Measurements from ENCODE around the gene DNAJB13. TPM values are rescaled to one million over a fixed set of nuclear protein-coding genes. Genes with fewer than 3 reads are reported as not detected.

Gene DNAJB13
- total RNA-seq, 1 experiment from 2014 or later: 0.24 TPM

DNA sequence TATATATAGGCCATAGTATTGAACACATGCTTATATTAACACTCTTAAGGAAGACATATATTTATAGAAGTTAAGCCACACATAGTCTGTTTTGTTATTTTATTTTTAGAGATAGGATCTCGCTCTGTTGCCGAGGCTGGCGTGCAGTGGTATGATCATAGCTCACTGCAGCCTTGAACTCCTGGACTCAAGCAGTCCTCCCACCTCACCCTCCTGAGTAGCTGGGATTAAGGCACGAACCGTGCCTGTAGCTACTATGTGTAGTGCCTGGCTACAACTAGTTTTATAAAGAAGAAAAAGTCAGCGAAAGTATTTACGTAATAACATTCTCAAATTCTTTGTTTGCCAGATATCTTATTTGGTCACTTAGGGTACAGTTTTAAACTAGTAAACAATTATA, 37.4 kb downstream of the DNAJB13 start:
- no peaks in the 10 kb centered on the region for H3K9me3 Mint-ChIP-seq
- POLR2A ChIA-PET: no interaction called here
- DNase-seq (ENCODE audit: low spot score): no peak

GRCh38 chr11:73989156-73989555, 38.3 kb downstream of the DNAJB13 start:
- H3K27ac Mint-ChIP-seq: no peak overlapping the region
- H3K27me3 Mint-ChIP-seq (ENCODE audit: low read depth): peaks cover under 1% of the 10 kb centered on the region; the same call in 1 of the 2 replicates
- POLR2A ChIA-PET: no interaction called here
- DNase-seq (ENCODE audit: low spot score) (no peak), ATAC-seq (no peak; the same call in 1 of the 2 replicates)
- no peaks in the 10 kb centered on the region for H3K9me3 Mint-ChIP-seq
- no peak overlapping the region for H3K4me3 Mint-ChIP-seq
- TF ChIP-seq, protein P1, sequence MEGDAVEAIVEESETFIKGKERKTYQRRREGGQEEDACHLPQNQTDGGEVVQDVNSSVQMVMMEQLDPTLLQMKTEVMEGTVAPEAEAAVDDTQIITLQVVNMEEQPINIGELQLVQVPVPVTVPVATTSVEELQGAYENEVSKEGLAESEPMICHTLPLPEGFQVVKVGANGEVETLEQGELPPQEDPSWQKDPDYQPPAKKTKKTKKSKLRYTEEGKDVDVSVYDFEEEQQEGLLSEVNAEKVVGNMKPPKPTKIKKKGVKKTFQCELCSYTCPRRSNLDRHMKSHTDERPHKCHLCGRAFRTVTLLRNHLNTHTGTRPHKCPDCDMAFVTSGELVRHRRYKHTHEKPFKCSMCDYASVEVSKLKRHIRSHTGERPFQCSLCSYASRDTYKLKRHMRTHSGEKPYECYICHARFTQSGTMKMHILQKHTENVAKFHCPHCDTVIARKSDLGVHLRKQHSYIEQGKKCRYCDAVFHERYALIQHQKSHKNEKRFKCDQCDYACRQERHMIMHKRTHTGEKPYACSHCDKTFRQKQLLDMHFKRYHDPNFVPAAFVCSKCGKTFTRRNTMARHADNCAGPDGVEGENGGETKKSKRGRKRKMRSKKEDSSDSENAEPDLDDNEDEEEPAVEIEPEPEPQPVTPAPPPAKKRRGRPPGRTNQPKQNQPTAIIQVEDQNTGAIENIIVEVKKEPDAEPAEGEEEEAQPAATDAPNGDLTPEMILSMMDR (IDR thresholded peaks at IDR 0.05): 0 out of 2 replicates have a peak, but pooled peaks have one; percentile 16
- no peak for TF ChIP-seq ZMAT4 (CRISPR knock-in tag; IDR thresholded peaks at IDR 0.05)
- no peak for TF ChIP-seq EMX1 (CRISPR knock-in tag; IDR thresholded peaks at IDR 0.05)
- no peaks in the 10 kb centered on the region for H3K36me3 Mint-ChIP-seq
- peaks cover 11% of the 10 kb centered on the region for H3K4me1 Mint-ChIP-seq
- CTCF ChIA-PET: no interaction called here

More for the DNA sequence above, 37.4 kb downstream of the DNAJB13 start:
- Mint-ChIP-seq H3K4me3 (no peak overlapping the region), H3K4me1 (peaks cover 19% of the 10 kb centered on the region), H3K27me3 (ENCODE audit: low read depth) (peaks cover 6% of the 10 kb centered on the region), H3K27ac (no peak overlapping the region), H3K36me3 (no peaks in the 10 kb centered on the region)
- CTCF ChIA-PET: no interaction called here
- TF ChIP-seq TCF7 (CRISPR knock-in tag; IDR thresholded peaks at IDR 0.05; ENCODE audit: low read depth) (no peak), ZNF423 (CRISPR knock-in tag; IDR thresholded peaks at IDR 0.05) (no peak), ELF4 (CRISPR knock-in tag; IDR thresholded peaks at IDR 0.05; ENCODE audit: low read depth) (no peak), CBFB (CRISPR knock-in tag; IDR thresholded peaks at IDR 0.05; ENCODE audit: low read depth) (no peak), ZNF317 (CRISPR knock-in tag; IDR thresholded peaks at IDR 0.05; ENCODE audit: borderline replicate concordance, low read depth) (no peak), OVOL2 (CRISPR knock-in tag; IDR thresholded peaks at IDR 0.05; ENCODE audit: borderline replicate concordance) (no peak), NR3C1 (CRISPR knock-in tag; conservative IDR thresholded peaks at IDR 0.05; ENCODE audit: low read depth) (no peak), FOXK1 (CRISPR knock-in tag; IDR thresholded peaks at IDR 0.05) (no peak), ZNF512 (CRISPR knock-in tag; IDR thresholded peaks at IDR 0.05; ENCODE audit: borderline replicate concordance) (no peak), ZNF425 (CRISPR knock-in tag; conservative IDR thresholded peaks at IDR 0.05) (no peak), E2F1 (CRISPR knock-in tag; IDR thresholded peaks at IDR 0.05) (no peak), HMGA2 (CRISPR knock-in tag; IDR thresholded peaks at IDR 0.05) (no peak), TP53 (CRISPR knock-in tag; IDR thresholded peaks at IDR 0.05) (no peak), ESRRA (CRISPR knock-in tag; IDR thresholded peaks at IDR 0.05; ENCODE audit: borderline replicate concordance) (no peak), NFE2L1 (CRISPR knock-in tag; IDR thresholded peaks at IDR 0.05) (no peak), NR1H2 (CRISPR knock-in tag; IDR thresholded peaks at IDR 0.05) (no peak)
- TF ChIP-seq, protein P2, sequence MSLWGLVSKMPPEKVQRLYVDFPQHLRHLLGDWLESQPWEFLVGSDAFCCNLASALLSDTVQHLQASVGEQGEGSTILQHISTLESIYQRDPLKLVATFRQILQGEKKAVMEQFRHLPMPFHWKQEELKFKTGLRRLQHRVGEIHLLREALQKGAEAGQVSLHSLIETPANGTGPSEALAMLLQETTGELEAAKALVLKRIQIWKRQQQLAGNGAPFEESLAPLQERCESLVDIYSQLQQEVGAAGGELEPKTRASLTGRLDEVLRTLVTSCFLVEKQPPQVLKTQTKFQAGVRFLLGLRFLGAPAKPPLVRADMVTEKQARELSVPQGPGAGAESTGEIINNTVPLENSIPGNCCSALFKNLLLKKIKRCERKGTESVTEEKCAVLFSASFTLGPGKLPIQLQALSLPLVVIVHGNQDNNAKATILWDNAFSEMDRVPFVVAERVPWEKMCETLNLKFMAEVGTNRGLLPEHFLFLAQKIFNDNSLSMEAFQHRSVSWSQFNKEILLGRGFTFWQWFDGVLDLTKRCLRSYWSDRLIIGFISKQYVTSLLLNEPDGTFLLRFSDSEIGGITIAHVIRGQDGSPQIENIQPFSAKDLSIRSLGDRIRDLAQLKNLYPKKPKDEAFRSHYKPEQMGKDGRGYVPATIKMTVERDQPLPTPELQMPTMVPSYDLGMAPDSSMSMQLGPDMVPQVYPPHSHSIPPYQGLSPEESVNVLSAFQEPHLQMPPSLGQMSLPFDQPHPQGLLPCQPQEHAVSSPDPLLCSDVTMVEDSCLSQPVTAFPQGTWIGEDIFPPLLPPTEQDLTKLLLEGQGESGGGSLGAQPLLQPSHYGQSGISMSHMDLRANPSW (CRISPR knock-in tag; conservative IDR thresholded peaks at IDR 0.05; ENCODE audit: low read depth): no peak
- no peak for ATAC-seq

Data from WTC11 (cell line).